Uterus (tissue), 2 donors: ENCODE data around the gene ACP2.

Experiments
- POLR2A ChIP-seq, 2 donors: fragments of 450-650 bp; IDR thresholded peaks; one replicate each; pipeline ENCODE4 v1.6.1; 2016; ENCODE audit warnings: antibody characterized with exemption in 2 of 2, mild to moderate bottlenecking in 1 of 2, moderate library complexity in 1 of 2
- TF ChIP-seq, protein P1 (sequence below), 4 experiments: fragments of 200-600 bp in 2 of 4; fragments of 450-650 bp in 2 of 4; sonication (generic) in 2 of 4; IDR thresholded peaks; one replicate each; pipeline ENCODE4 v1.5.1; 2016 to 2019; ENCODE audit warnings: antibody characterized with exemption in 4 of 4, mild to moderate bottlenecking in 2 of 4, moderate library complexity in 1 of 4

DNA sequence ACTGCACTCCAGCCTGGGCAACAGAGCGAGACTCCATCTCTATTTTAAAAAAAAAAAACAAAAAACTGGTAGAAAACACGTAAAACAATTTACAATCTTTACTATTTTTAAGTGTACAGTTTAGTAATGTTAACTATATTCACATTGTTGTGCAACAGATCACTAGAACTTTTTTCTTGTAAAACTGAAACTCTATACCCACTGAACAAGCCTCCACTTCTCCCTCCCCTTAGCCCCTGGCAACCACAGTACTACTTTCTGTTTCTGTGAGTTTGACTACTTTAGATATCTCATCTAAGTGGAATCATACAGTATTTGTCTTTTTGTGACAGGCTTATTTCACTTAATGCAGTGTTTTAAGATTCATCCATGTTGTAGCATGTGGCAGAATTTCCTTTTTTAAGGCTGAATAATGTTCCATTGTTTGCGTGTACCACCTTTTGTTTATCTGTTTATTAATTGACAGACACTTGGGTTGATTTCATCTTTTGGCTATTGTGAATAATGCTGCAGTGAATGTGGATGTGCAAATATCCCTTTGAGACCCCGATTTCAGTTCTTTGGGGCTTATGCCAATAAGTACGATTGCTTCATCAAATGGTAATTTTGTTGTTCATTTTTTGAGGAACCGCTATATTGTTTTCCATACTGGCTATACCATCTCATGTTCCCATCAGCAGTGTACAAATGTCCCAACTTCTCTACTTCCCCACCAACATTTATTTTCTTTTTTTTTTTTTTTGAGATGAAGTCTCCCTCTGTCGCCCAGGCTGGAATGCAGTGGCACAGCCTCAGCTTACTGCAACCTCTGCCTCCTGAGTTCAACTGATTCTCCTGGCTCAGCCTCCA is 22.8 kb downstream of the ACP2 start:
- no peak for TF ChIP-seq POLR2A (IDR thresholded peaks at IDR 0.05)
- TF ChIP-seq, protein P1, sequence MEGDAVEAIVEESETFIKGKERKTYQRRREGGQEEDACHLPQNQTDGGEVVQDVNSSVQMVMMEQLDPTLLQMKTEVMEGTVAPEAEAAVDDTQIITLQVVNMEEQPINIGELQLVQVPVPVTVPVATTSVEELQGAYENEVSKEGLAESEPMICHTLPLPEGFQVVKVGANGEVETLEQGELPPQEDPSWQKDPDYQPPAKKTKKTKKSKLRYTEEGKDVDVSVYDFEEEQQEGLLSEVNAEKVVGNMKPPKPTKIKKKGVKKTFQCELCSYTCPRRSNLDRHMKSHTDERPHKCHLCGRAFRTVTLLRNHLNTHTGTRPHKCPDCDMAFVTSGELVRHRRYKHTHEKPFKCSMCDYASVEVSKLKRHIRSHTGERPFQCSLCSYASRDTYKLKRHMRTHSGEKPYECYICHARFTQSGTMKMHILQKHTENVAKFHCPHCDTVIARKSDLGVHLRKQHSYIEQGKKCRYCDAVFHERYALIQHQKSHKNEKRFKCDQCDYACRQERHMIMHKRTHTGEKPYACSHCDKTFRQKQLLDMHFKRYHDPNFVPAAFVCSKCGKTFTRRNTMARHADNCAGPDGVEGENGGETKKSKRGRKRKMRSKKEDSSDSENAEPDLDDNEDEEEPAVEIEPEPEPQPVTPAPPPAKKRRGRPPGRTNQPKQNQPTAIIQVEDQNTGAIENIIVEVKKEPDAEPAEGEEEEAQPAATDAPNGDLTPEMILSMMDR (IDR thresholded peaks at IDR 0.05) = no peak
